Stimulated activated CD4-positive, alpha-beta T cell treated with anti-CD3 and anti-CD28 coated beads, Interleukin-1b, Interleukin-23, amount 100 ng/mL, for 24 hours (primary cell): ENCODE results near the gene GREM1.

Source experiments
- DNase-seq, 4 experiments: peaks; one replicate each; pipeline ENCODE4 v3.0.0-alpha.2; 2020; ENCODE audit warnings: low read depth in 4 of 4, low spot score in 1 of 4

The GREM1 gene

DNA sequence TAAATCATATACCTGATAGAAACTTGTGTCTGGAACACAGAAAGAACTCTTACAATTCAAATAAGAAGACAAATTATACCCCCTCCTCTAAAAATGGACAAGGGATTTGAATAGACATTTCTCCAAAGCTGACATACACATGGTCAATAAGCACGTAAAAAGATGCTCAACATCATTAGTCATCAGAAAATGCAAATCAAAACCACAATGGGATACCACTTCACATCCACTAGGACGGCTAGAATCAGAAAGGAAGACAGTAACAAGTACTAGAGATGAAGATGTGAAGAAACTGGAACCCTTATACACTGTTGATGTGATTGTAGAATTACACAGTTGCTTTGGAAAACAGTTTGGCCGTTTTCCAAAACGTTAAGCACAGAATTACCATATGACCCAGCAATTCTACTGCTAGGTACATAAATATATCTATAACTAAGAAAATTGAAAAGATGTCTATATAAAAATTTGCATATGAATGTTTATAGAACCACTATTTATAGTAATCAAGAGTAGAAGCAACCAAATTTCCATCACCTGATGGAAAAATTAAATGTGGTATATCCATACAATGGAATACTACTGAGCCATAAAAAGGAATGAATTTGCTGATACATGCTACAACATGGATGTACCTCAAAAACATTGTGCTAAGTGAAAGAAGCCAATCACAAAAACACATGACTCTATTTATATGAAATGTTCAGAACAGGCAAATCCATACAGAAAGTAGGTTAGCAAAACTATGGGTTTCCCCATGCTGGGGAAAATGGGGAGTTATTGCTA is 60.8 kb downstream of the GREM1 start:
- no peak for DNase-seq

DNA sequence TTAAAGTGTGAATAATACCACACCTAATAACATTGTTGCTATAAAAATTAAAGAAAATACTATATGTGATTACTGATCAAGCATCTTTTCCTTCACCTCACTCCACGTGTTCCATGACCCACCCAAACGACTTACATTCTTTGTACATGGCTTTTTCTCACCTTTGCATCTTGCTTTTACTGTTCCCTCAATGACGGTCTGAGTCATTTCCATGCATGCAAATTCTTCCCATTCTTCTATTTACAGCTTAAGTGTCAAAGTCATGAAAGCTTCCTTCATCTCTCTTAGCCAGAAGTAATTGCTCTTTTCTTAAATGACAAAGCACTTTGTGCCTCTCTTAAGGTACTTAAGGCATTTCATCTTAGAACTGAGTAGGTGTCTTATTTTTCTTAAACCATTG is 64.0 kb downstream of the GREM1 start:
- DNase-seq = no peak

DNA sequence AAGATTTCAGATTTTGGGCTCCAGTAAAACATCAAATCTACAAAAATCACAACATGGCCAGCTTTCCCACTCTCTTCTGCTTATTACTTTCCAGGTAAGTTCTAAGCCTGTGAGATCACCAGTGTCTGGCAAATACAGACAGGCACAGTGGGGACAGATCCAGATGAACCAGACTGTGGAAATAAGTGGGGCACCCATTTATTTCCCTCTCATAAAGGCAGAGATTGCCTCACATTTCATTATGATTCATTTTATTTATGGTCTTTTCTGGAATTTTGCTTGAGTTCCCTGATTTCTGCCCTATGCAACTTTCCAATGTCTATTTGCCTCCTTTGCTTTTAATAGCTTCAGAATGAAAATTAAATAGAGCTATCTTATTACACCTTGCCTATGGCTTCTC is 66.8 kb downstream of the GREM1 start:
- DNase-seq = no peak

DNA sequence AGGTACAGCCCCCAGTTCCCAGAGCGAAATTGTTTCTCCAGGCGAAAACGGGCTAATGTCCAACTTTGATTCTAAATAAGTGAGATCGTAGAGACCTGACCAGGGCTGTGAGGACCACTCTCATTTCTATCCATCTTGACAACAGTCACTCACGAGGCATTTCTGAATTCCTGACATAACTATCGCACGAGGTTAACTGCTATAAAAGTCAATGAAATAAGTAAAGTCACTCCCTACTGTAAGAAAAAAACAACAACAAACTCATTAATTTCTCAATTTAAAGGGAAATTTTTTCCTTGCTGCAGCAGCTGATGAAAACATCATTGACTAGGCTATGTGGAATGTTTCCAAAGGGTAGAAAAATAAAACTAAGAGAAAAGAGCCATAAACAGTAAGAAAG is 69.1 kb downstream of the GREM1 start:
- DNase-seq = no peak

DNA sequence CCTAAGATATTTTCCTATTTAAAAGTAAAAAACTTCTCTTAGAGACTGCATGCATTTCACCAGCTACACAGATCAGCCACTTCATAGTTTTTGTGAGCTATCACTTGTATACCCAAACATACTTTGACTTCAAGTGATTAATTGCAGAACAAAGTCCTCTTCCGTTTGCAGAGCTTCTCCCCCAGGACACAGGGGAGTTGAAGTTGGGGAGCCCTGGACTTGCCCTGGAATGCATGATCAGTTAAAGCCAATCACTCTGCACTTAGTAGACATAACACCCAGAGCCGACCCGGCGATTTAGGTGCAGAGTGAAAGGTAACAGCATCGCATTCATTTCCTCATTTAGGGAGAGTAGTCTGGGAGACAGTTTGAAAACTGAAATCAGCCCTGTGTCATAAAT is 70.1 kb downstream of the GREM1 start:
- no peak for DNase-seq

DNA sequence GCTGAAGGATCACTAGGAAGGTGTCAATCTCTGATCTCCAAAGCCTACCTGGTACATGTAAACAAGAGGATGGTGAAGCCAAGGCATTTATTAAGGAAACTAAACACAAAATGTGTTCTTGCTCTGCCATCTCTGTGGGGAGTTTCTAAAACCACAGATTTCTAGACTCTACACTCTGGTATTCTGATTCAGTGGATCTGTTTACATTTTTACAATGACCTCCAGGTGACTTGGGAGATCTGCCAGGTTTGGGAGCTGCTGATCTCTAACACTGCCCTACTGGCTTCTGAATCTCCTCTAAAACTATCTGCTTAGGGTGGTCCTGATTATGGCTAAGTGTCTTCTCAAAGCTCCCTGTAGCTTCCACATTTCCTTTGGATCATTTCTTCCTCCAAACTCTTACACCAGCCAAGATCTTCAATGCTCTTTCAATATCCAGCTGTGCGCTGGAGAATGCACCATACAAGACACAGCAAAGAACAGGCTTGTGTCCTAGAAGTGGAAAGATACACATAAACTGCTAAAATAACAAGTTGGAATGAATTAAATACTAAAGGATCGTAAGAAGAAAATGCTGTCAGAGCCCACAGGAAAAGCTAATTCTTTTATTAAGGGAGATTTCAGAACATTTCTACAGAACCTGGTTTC is 72.7 kb downstream of the GREM1 start:
- no peak for DNase-seq

DNA sequence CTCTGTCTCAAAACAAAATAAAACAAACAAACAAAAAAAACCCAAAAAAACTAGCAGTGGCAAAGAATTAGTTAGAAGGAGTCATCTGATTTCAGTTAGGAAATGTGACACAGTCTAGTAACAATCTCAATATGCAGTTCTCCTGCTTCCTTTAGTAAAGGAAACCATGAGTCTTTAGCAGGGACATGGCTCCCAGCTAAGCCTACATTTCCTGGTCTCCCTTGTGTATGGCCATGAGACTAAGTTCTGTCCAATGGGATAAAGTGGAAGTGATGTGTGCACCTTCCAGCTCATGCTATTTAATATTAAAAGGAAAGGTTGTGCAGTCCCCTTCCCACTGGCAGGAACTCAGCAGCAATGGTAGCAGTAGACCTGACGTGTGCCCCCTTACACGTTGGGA is 74.6 kb downstream of the GREM1 start:
- no peak for DNase-seq
